BJ (cell line): ENCODE results near the gene TTR. TPM values are rescaled to one million over a fixed set of nuclear protein-coding genes. Genes with fewer than 3 reads are reported as not detected.

ENCODE experiments used
- CTCF ChIA-PET: fragments of 350-600 bp; formaldehyde crosslinking; extraction: SDS; loops from one replicate; lab custom pipeline; 2021; ENCODE audit warnings: antibody characterized with exemption, inconsistent platforms; lab: Yijun Ruan, JAX
- POLR2A ChIA-PET: fragments of 300-600 bp; sonication (Branson Sonifier 250); formaldehyde crosslinking; extraction: SDS; loops from one replicate; lab custom pipeline; 2021; ENCODE audit warnings: antibody characterized with exemption; lab: Charles Lee
- DNase-seq: peaks from one replicate; pipeline ENCODE4 v3.0.0-alpha.2; 2011; ENCODE audit warnings: low read depth
- H3K27me3 ChIP-seq: 2 replicates; pipeline ENCODE4 v1.6.0; 2011; ENCODE audit warnings: low read length; ENCODE audit not compliant: control insufficient read depth, insufficient read depth
- H3K36me3 ChIP-seq: 2 replicates; pipeline ENCODE4 v1.5.1; 2011; ENCODE audit warnings: low read length; ENCODE audit not compliant: control insufficient read depth, insufficient read depth
- H3K4me3 ChIP-seq: 2 replicates; pipeline ENCODE4 v1.5.1; 2011; ENCODE audit warnings: low read depth, mild to moderate bottlenecking, control low read depth, low read length
- CTCF ChIP-seq: IDR thresholded peaks from 2 replicates; pipeline ENCODE4 v1.5.1; 2011; ENCODE audit warnings: low read depth, mild to moderate bottlenecking, control low read depth, inconsistent platforms, low read length, moderate library complexity; ENCODE audit not compliant: insufficient read depth
- polyA plus RNA-seq: library from polyadenylated mRNA; depleted of rRNA; stranded (reverse); fragments of >200 nt; gene quantifications from 2 replicates; pipeline ENCODE4 v1.2.3, GENCODE V29; 2011

The TTR gene
- polyA plus RNA-seq, 1 experiment: not detected

- DNase-seq: no peak
- no peak for TF ChIP-seq CTCF
- POLR2A ChIA-PET: no interaction called here
- no peak overlapping the region for H3K4me3 ChIP-seq
- no peaks in the 10 kb centered on the region for H3K36me3 ChIP-seq
- H3K27me3 ChIP-seq: no peaks in the 10 kb centered on the region
- CTCF ChIA-PET: no interaction called here
Measured at GRCh38 chr18:31577195-31577594, 14.5 kb upstream of the TTR start.

GRCh38 chr18:31578126-31578525, 13.6 kb upstream of the TTR start:
- no peak for DNase-seq
- TF ChIP-seq CTCF: no peak
- H3K27me3 ChIP-seq: no peaks in the 10 kb centered on the region
- no peak overlapping the region for H3K4me3 ChIP-seq
- H3K36me3 ChIP-seq: no peaks in the 10 kb centered on the region
- POLR2A ChIA-PET: no interaction called here
- CTCF ChIA-PET: no interaction called here

DNA sequence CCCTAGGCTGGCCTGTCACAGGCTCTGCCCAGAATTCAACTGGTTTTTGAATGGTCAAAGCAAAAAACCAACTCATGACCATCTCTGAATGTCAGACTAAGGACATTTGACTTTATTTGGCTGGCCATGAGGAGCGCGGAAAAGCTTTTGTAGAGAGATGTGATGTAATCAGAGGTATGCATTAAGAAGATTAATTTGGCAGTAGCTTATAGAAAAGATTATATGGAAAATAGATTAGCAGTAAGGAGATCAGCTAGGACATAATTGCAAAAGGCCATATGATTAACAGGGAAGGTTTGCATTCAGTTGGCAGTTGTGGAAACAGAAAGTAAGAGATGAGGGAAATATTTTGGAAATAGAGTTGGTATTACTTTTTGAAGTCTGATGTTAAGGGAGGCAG, 12.3 kb upstream of the TTR start:
- no peaks in the 10 kb centered on the region for H3K27me3 ChIP-seq
- POLR2A ChIA-PET: no interaction called here
- CTCF ChIA-PET: no interaction called here
- no peaks in the 10 kb centered on the region for H3K36me3 ChIP-seq
- no peak for DNase-seq
- H3K4me3 ChIP-seq: no peak overlapping the region
- no peak for TF ChIP-seq CTCF

GRCh38 chr18:31581498-31582197, 10.0 kb upstream of the TTR start:
- no peaks in the 10 kb centered on the region for H3K36me3 ChIP-seq
- no peaks in the 10 kb centered on the region for H3K27me3 ChIP-seq
- DNase-seq: peak; percentile 60
- no peak overlapping the region for H3K4me3 ChIP-seq
- POLR2A ChIA-PET: no interaction called here
- CTCF ChIA-PET: no interaction called here
- no peak for TF ChIP-seq CTCF

DNA sequence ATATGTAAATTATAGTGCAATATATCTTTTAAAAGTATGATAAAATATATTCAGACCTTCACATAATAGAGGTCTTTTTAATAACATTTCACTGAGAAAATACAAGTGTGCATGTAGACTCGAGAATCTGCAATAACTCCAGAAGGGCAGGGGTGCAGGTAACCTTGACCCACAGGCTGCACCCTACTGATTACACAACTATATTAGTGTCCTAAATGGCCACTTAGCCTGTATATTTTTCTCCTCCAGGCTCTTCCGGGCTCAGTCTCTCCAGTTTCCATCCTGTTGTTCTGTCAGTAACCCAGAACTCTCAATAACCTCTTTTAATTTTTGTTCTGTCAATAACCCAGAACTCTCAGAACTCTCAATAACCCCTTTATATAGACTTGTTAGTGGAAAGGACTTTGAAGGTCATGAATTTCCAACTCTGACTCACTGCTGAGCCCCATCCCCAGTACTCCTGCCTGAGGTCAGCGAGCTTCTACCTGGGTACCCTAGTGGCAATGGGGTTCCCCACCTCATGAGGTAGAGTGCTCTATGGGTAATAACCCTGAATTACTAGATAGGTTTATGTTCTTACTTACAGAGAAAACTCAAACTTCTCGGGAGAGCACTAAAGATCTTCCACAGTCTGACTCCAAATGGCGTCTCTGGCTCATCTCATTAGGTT, 8.4 kb upstream of the TTR start:
- Histone ChIP-seq H3K36me3 (no peaks in the 10 kb centered on the region), H3K4me3 (no peak overlapping the region), H3K27me3 (no peaks in the 10 kb centered on the region)
- no peak for TF ChIP-seq CTCF
- ChIA-PET CTCF (no interaction called here), POLR2A (no interaction called here)
- DNase-seq: no peak
